Endodermal cell (in vitro differentiated cells): ENCODE results near the gene TRPM3. TPM values are rescaled to one million over a fixed set of nuclear protein-coding genes. Genes with fewer than 3 reads are reported as not detected.

Source experiments
- DNase-seq: peaks from one replicate; pipeline ENCODE4 v3.0.0-alpha.2; 2017
- H3K27ac ChIP-seq: 2 replicates; pipeline ENCODE4 v1.5.1; 2013; ENCODE audit warnings: mild to moderate bottlenecking, low read depth, low read length, moderate library complexity
- H3K27me3 ChIP-seq: 2 replicates; pipeline ENCODE4 v1.6.1; 2013; ENCODE audit warnings: mild to moderate bottlenecking, low read length, moderate library complexity; ENCODE audit not compliant: insufficient read depth, control insufficient read depth, poor library complexity, severe bottlenecking
- H3K36me3 ChIP-seq: 2 replicates; pipeline ENCODE4 v1.7.0; 2013; ENCODE audit warnings: mild to moderate bottlenecking, low read length, moderate library complexity; ENCODE audit not compliant: control insufficient read depth, insufficient read depth
- H3K4me1 ChIP-seq: one replicate; pipeline ENCODE4 v1.7.0; 2013; ENCODE audit warnings: low read length; ENCODE audit not compliant: control insufficient read depth, insufficient read depth
- H3K4me3 ChIP-seq: 2 replicates; pipeline ENCODE4 v1.5.1; 2013; ENCODE audit warnings: mild to moderate bottlenecking, low read length, moderate library complexity
- H3K9ac ChIP-seq: 2 replicates; pipeline ENCODE4 v1.6.1; 2013; ENCODE audit warnings: mild to moderate bottlenecking, low read length, moderate library complexity; ENCODE audit not compliant: poor library complexity, severe bottlenecking; ENCODE audit errors: extremely low read depth
- H3K9me3 ChIP-seq: 2 replicates; pipeline ENCODE4 v1.6.1; 2013; ENCODE audit warnings: mild to moderate bottlenecking, low read length, moderate library complexity; ENCODE audit not compliant: control insufficient read depth
- H3K27ac Mint-ChIP-seq: 2 replicates; pipeline ENCODE4 v1.8.0; 2020; ENCODE audit warnings: mixed read lengths
- H3K27me3 Mint-ChIP-seq: 2 replicates; pipeline ENCODE4 v1.8.0; 2021; ENCODE audit warnings: mild to moderate bottlenecking, mixed read lengths; ENCODE audit not compliant: insufficient read depth
- H3K36me3 Mint-ChIP-seq: 2 replicates; pipeline ENCODE4 v1.8.0; 2020; ENCODE audit warnings: low read depth, mixed read lengths
- H3K4me1 Mint-ChIP-seq: 2 replicates; pipeline ENCODE4 v1.8.0; 2020; ENCODE audit warnings: mixed read lengths
- H3K4me3 Mint-ChIP-seq: 2 replicates; pipeline ENCODE4 v1.8.0; 2020; ENCODE audit warnings: mild to moderate bottlenecking, moderate library complexity, mixed read lengths
- H3K9me3 Mint-ChIP-seq: 2 replicates; pipeline ENCODE4 v1.8.0; 2020; ENCODE audit warnings: mild to moderate bottlenecking, mixed read lengths
- CTCF ChIP-seq: fragments of 200-600 bp; sonication (generic); conservative IDR thresholded peaks from 2 replicates; pipeline ENCODE4 v1.5.0; 2021; ENCODE audit warnings: antibody characterized with exemption, mild to moderate bottlenecking
- WGBS, 2 experiments: methylation state at CpG; one replicate each; pipeline versions ENCODE4 v1.1.5 to v1.1.7; 2013; ENCODE audit warnings: missing lambda C conversion rate in 2 of 2, mixed read lengths in 1 of 2; ENCODE audit not compliant: insufficient coverage in 1 of 2, insufficient read length in 1 of 2; 5-methylcytosine and 5-hydroxymethylcytosine counted together
- total RNA-seq, 2 donors: library from RNA; stranded (reverse); fragmentation: NEBNext Ultra II Directional in 1 of 2; extraction: Animal tissue kit (Norgen Biotek cat#: 25700) in 1 of 2; gene quantifications; 2 replicates in 1 of 2; 3 replicates in 1 of 2; pipeline ENCODE4 v1.2.1, GENCODE V29; 2021

Gene TRPM3
- total RNA-seq, 2 donors from 2014 or later: 1.8 to 2.5 TPM

- no peaks in the 10 kb centered on the region for H3K4me1 ChIP-seq
- 81% methylated on average over 1 of the region's 1 CpG; no CpG with 5 or more reads in 1 of the 2 experiments for whole genome bisulfite sequencing, 2 experiments
- no peak overlapping the region for H3K27ac ChIP-seq
- Mint-ChIP-seq H3K36me3 (no peaks in the 10 kb centered on the region), H3K27ac (peak overlapping the region; percentile 61), H3K27me3 (no peaks in the 10 kb centered on the region), H3K4me3 (no peak overlapping the region), H3K4me1 (peaks cover 8% of the 10 kb centered on the region), H3K9me3 (no peaks in the 10 kb centered on the region)
- no peak for DNase-seq
- H3K4me3 ChIP-seq: no peak overlapping the region
- no peaks in the 10 kb centered on the region for H3K27me3 ChIP-seq
- TF ChIP-seq CTCF: no peak
- H3K9me3 ChIP-seq: no peaks in the 10 kb centered on the region
- no peaks in the 10 kb centered on the region for H3K36me3 ChIP-seq
- no peak overlapping the region for H3K9ac ChIP-seq
These were observed 582.4 kb downstream of the TRPM3 start for GRCh38 chr9:70539001-70539400.

GRCh38 chr9:70537084-70537483, 584.3 kb downstream of the TRPM3 start:
- Histone ChIP-seq H3K9me3 (no peaks in the 10 kb centered on the region), H3K9ac (no peak overlapping the region), H3K4me3 (no peak overlapping the region), H3K27me3 (no peaks in the 10 kb centered on the region), H3K36me3 (no peaks in the 10 kb centered on the region), H3K27ac (no peak overlapping the region), H3K4me1 (no peaks in the 10 kb centered on the region)
- no peak for DNase-seq
- 95 to 96% methylated on average over 21 of the region's 21 CpGs for WGBS, 2 experiments
- Mint-ChIP-seq H3K27me3 (no peaks in the 10 kb centered on the region), H3K27ac (no peak overlapping the region), H3K9me3 (no peaks in the 10 kb centered on the region), H3K4me1 (peaks cover 12% of the 10 kb centered on the region), H3K36me3 (no peaks in the 10 kb centered on the region), H3K4me3 (no peak overlapping the region)
- TF ChIP-seq CTCF: no peak

GRCh38 chr9:70535546-70536323, 585.7 kb downstream of the TRPM3 start:
- Histone ChIP-seq H3K9me3 (no peaks in the 10 kb centered on the region), H3K4me3 (no peak overlapping the region), H3K4me1 (no peaks in the 10 kb centered on the region), H3K27me3 (no peaks in the 10 kb centered on the region), H3K27ac (no peak overlapping the region), H3K36me3 (no peaks in the 10 kb centered on the region), H3K9ac (no peak overlapping the region)
- Mint-ChIP-seq H3K4me3 (no peak overlapping the region), H3K27me3 (no peaks in the 10 kb centered on the region), H3K27ac (no peak overlapping the region), H3K9me3 (no peaks in the 10 kb centered on the region), H3K4me1 (peaks cover 12% of the 10 kb centered on the region), H3K36me3 (no peaks in the 10 kb centered on the region)
- no peak for TF ChIP-seq CTCF
- WGBS, 2 experiments: 92 to 99% methylated on average over 15 to 16 of the region's 16 CpGs
- DNase-seq: no peak
